Lung (tissue), 12 donors: ENCODE results near the gene FAM3B. TPM values are rescaled to one million over a fixed set of nuclear protein-coding genes. Genes with fewer than 3 reads are reported as not detected.

Experiments used
- ATAC-seq: fragments of 200-7000 bp; cut with Tn5 transposase; one replicate; pipeline ENCODE4 v1.9.1; 2020; ENCODE audit warnings: moderate number of reproducible peaks; ENCODE audit not compliant: insufficient read depth, low FRiP score
- DNase-seq, 3 donors: peaks; one replicate each; pipeline ENCODE4 v3.0.0-alpha.2; 2013 to 2017
- H3K27ac ChIP-seq, 2 donors: one replicate each; pipeline ENCODE4 v1.5.1; 2013; ENCODE audit warnings: mild to moderate bottlenecking in 2 of 2, moderate library complexity in 2 of 2, control low read depth in 1 of 2, inconsistent platforms in 1 of 2, low read depth in 1 of 2, low read length in 1 of 2
- H3K27me3 ChIP-seq, 3 donors: one replicate each; pipeline ENCODE4 v1.5.1; 2013; ENCODE audit warnings: low read length in 2 of 3; ENCODE audit not compliant: control insufficient read depth in 3 of 3, insufficient read depth in 3 of 3
- H3K36me3 ChIP-seq, 4 donors: one replicate each; pipeline ENCODE4 v1.5.1; 2013; ENCODE audit warnings: low read length in 4 of 4, mild to moderate bottlenecking in 1 of 4, moderate library complexity in 1 of 4; ENCODE audit not compliant: control insufficient read depth in 4 of 4, insufficient read depth in 4 of 4
- H3K4me1 ChIP-seq, 5 donors: one replicate each; pipeline ENCODE4 v1.5.1; 2013; ENCODE audit warnings: low read length in 5 of 5, mild to moderate bottlenecking in 2 of 5, moderate library complexity in 1 of 5; ENCODE audit not compliant: control insufficient read depth in 5 of 5, insufficient read depth in 5 of 5
- H3K4me3 ChIP-seq: one replicate; pipeline ENCODE4 v1.5.1; 2013; ENCODE audit warnings: mild to moderate bottlenecking, control low read depth, moderate library complexity
- H3K9ac ChIP-seq, 2 donors: one replicate each; pipeline ENCODE4 v1.5.1; 2013; ENCODE audit warnings: low read length in 2 of 2, control low read depth in 1 of 2; ENCODE audit not compliant: insufficient read depth in 1 of 2
- H3K9me3 ChIP-seq, 4 donors: one replicate each; pipeline ENCODE4 v1.5.1; 2013; ENCODE audit warnings: low read length in 3 of 4, mild to moderate bottlenecking in 1 of 4, moderate library complexity in 1 of 4; ENCODE audit not compliant: control insufficient read depth in 4 of 4, insufficient read depth in 3 of 4
- CTCF ChIP-seq: IDR thresholded peaks from 2 replicates; pipeline ENCODE4 v1.5.1; 2012; ENCODE audit warnings: mild to moderate bottlenecking; ENCODE audit errors: control extremely low read depth, extremely low read depth
- WGBS, 2 donors: extraction: QIAGEN DNeasy Blood & Tissue Kit; methylation state at CpG; one replicate each; pipeline ENCODE4 v1.1.7; 2013; 5-methylcytosine and 5-hydroxymethylcytosine counted together
- polyA plus RNA-seq, 2 donors: library from polyadenylated mRNA; stranded (reverse); fragments of 200-250 nt; gene quantifications; one replicate each; pipeline ENCODE4 v1.2.1, GENCODE V29; 2013
- total RNA-seq, 2 donors: library from RNA; depleted of rRNA in 1 of 2; stranded (reverse); fragments of >200 nt in 1 of 2; gene quantifications; one replicate each; pipeline ENCODE4 v1.2.1, GENCODE V29; 2014 to 2021
- donor health status: control.
- donor health status: control.
- donor health status: Bipolar disorder and iron deficiency.
- donor health status: healthy.
- donor health status: DM: yes; HTN: yes; CAD: no.

FAM3B gene
- total and polyA plus RNA-seq, 4 donors, result 4.5 to 18.1 (median 9.0) TPM

GRCh38 chr21:41399246-41399800 lies 82.7 kb downstream of the FAM3B start:
- Histone ChIP-seq H3K4me3 (no peak overlapping the region), H3K27me3 (no peaks in the 10 kb centered on the region), H3K36me3 (peaks cover 0 to 16% (median 1%) of the 10 kb centered on the region in 4 donors), H3K27ac (no peak overlapping the region), H3K4me1 (peaks cover 0 to 2% (median 0%) of the 10 kb centered on the region in 5 donors), H3K9ac (no peak overlapping the region), H3K9me3 (no peaks in the 10 kb centered on the region)
- TF ChIP-seq CTCF, result no peak
- 80 to 93% methylated on average over 7 of the region's 7 CpGs for whole genome bisulfite sequencing, 2 donors
- DNase-seq (no peak), ATAC-seq (no peak)

GRCh38 chr21:41402231-41402630 lies 85.6 kb downstream of the FAM3B start:
- Histone ChIP-seq H3K4me1 (no peaks in the 10 kb centered on the region), H3K27ac (no peak overlapping the region), H3K9ac (no peak overlapping the region), H3K27me3 (no peaks in the 10 kb centered on the region), H3K4me3 (no peak overlapping the region), H3K9me3 (no peaks in the 10 kb centered on the region), H3K36me3 (peaks cover 0 to 14% (median 1%) of the 10 kb centered on the region in 4 donors)
- no peak for ATAC-seq
- WGBS, 2 donors, result 93 to 95% methylated on average over 11 of the region's 11 CpGs
- no peak for TF ChIP-seq CTCF
- no peak for DNase-seq

- Histone ChIP-seq H3K36me3 (peaks cover 0 to 16% (median 1%) of the 10 kb centered on the region in 4 donors), H3K9ac (no peak overlapping the region), H3K4me1 (no peaks in the 10 kb centered on the region), H3K27me3 (no peaks in the 10 kb centered on the region), H3K9me3 (no peaks in the 10 kb centered on the region), H3K4me3 (no peak overlapping the region), H3K27ac (no peak overlapping the region)
- 93 to 94% methylated on average over 10 of the region's 10 CpGs for WGBS, 2 donors
- no peak for ATAC-seq
- no peak for TF ChIP-seq CTCF
- no peak for DNase-seq
These were observed 86.2 kb downstream of the FAM3B start for GRCh38 chr21:41402796-41403195.

- no peaks in the 10 kb centered on the region for H3K9me3 ChIP-seq
- no peak overlapping the region for H3K27ac ChIP-seq
- ATAC-seq, result no peak
- H3K9ac ChIP-seq, result no peak overlapping the region
- H3K27me3 ChIP-seq, result no peaks in the 10 kb centered on the region
- H3K36me3 ChIP-seq, result peaks cover 0 to 17% (median 2%) of the 10 kb centered on the region in 4 donors
- 93 to 97% methylated on average over 9 of the region's 9 CpGs for WGBS, 2 donors
- no peak overlapping the region for H3K4me3 ChIP-seq
- DNase-seq, result no peak
- TF ChIP-seq CTCF, result no peak
- no peaks in the 10 kb centered on the region for H3K4me1 ChIP-seq
These were observed 86.7 kb downstream of the FAM3B start for GRCh38 chr21:41403331-41403730.
